Endothelial cell of umbilical vein (primary cell): ENCODE results near the gene ZNF597. TPM values are rescaled to one million over a fixed set of nuclear protein-coding genes. Genes with fewer than 3 reads are reported as not detected.

Experiments used
- BruUV-seq: library from RNA; stranded (reverse); fragments of 400-500 nt; replicated peaks from 2 replicates; lab custom pipeline; 2021; lab: Mats Ljungman, UMichigan
- CTCF ChIA-PET: fragments of 300-600, 350-600 bp; sonication (Branson Sonifier 250); formaldehyde crosslinking; loops from one replicate; lab custom pipeline; 2021; ENCODE audit warnings: antibody characterized with exemption, inconsistent platforms; lab: Charles Lee
- POLR2A ChIA-PET: fragments of 300-600, 350-600 bp; sonication (Branson Sonifier 250); formaldehyde crosslinking; loops from one replicate; lab custom pipeline; 2021; ENCODE audit warnings: antibody characterized with exemption, inconsistent platforms; lab: Charles Lee
- DNase-seq: peaks from one replicate; pipeline ENCODE4 v3.0.0-alpha.2; 2011; ENCODE audit warnings: low read depth, low spot score
- FAIRE-seq: peaks from 2 replicates; lab custom pipeline; 2011; peaks lifted over from hg19 to GRCh38; lab: Jason Lieb, UNC
- H2AFZ ChIP-seq: 2 replicates; pipeline ENCODE4 v1.6.0; 2012; ENCODE audit warnings: low read depth, low read length, control low read depth, inconsistent platforms
- H3K27ac ChIP-seq: 2 replicates; pipeline ENCODE4 v1.5.1; 2011; ENCODE audit warnings: low read depth, mild to moderate bottlenecking, control low read depth, low read length, moderate library complexity; ENCODE audit not compliant: insufficient read depth
- H3K27me3 ChIP-seq, 2 experiments: 2 replicates each; pipeline versions ENCODE4 v1.6.0 to v1.6.1; 2011; ENCODE audit warnings: low read length in 2 of 2, mixed read lengths in 1 of 2; ENCODE audit not compliant: control insufficient read depth in 2 of 2, insufficient read depth in 2 of 2
- H3K36me3 ChIP-seq, 2 experiments: 2 replicates in 1 of 2; 3 replicates in 1 of 2; pipeline ENCODE4 v1.5.1; 2011; ENCODE audit warnings: low read length in 2 of 2, mild to moderate bottlenecking in 1 of 2, moderate library complexity in 1 of 2; ENCODE audit not compliant: control insufficient read depth in 2 of 2, insufficient read depth in 2 of 2; ENCODE audit errors: extremely low read depth in 1 of 2
- H3K4me1 ChIP-seq: 3 replicates; pipeline ENCODE4 v1.5.1; 2011; ENCODE audit warnings: mild to moderate bottlenecking, low read length; ENCODE audit not compliant: control insufficient read depth, insufficient read depth; ENCODE audit errors: extremely low read depth
- H3K4me2 ChIP-seq: 2 replicates; pipeline ENCODE4 v1.6.1; 2011; ENCODE audit warnings: low read length, control low read depth, mixed read lengths; ENCODE audit not compliant: insufficient read depth
- H3K4me3 ChIP-seq, 3 experiments: fragments of 200-600 bp in 1 of 3; sonication (generic), shearing (Covaris generic) in 1 of 3; replicated peaks in 1 of 3; 2 replicates each; pipeline ENCODE4 v1.5.1; 2011 to 2016; ENCODE audit warnings: control low read depth in 3 of 3, low read length in 3 of 3, mild to moderate bottlenecking in 2 of 3, inconsistent platforms in 1 of 3, low read depth in 1 of 3, moderate library complexity in 1 of 3; ENCODE audit not compliant: insufficient read depth in 1 of 3
- H3K79me2 ChIP-seq: 2 replicates; pipeline ENCODE4 v1.6.0; 2012; ENCODE audit warnings: low read length, inconsistent platforms; ENCODE audit not compliant: control insufficient read depth, insufficient read depth
- H3K9ac ChIP-seq: replicated peaks from 2 replicates; pipeline ENCODE3; 2011; ENCODE audit warnings: low read length, control low read depth; ENCODE audit not compliant: insufficient read depth; ENCODE audit errors: extremely low read depth
- H3K9me1 ChIP-seq: replicated peaks from 3 replicates; pipeline ENCODE4 v1.6.0; 2011; ENCODE audit warnings: mild to moderate bottlenecking, low read length; ENCODE audit not compliant: control insufficient read depth, insufficient read depth; ENCODE audit errors: extremely low read depth
- H3K9me3 ChIP-seq: replicated peaks from 2 replicates; pipeline ENCODE4 v1.5.1; 2012; ENCODE audit warnings: low read length, inconsistent platforms; ENCODE audit not compliant: control insufficient read depth, insufficient read depth
- H4K20me1 ChIP-seq: replicated peaks from 2 replicates; pipeline ENCODE3; 2011; ENCODE audit warnings: mild to moderate bottlenecking, low read length; ENCODE audit not compliant: control insufficient read depth, insufficient read depth; ENCODE audit errors: extremely low read depth
- CTCF ChIP-seq, 2 donors: IDR thresholded peaks; 1 replicate in 1 of 2; 2 replicates in 1 of 2; pipeline ENCODE4 v1.5.1; 2011; ENCODE audit warnings: low read length in 2 of 2, mild to moderate bottlenecking in 2 of 2, moderate library complexity in 2 of 2, control low read depth in 1 of 2, inconsistent platforms in 1 of 2, low read depth in 1 of 2; ENCODE audit not compliant: insufficient read depth in 1 of 2; ENCODE audit errors: extremely low read depth in 1 of 2
- EZH2 ChIP-seq: IDR thresholded peaks from 2 replicates; pipeline ENCODE4 v1.6.1; 2012; ENCODE audit warnings: borderline replicate concordance, low read depth, mild to moderate bottlenecking, moderate library complexity, low read length, inconsistent platforms; ENCODE audit not compliant: severe bottlenecking
- FOS ChIP-seq: IDR thresholded peaks from 2 replicates; pipeline ENCODE4 v1.6.1; 2011; ENCODE audit warnings: mild to moderate bottlenecking, low read length, moderate library complexity, borderline replicate concordance; ENCODE audit not compliant: insufficient read depth
- GATA2 ChIP-seq: IDR thresholded peaks from 2 replicates; pipeline ENCODE4 v1.7.0; 2011; ENCODE audit warnings: low read depth, mild to moderate bottlenecking, moderate library complexity, mixed read lengths, low read length; ENCODE audit not compliant: insufficient read length, insufficient read depth
- JUN ChIP-seq: IDR thresholded peaks from 2 replicates; pipeline ENCODE4 v1.6.1; 2011; ENCODE audit warnings: borderline replicate concordance, low read depth; ENCODE audit not compliant: insufficient read length, insufficient read depth
- MAX ChIP-seq: IDR thresholded peaks from 2 replicates; pipeline ENCODE4 v1.6.1; 2011; ENCODE audit not compliant: insufficient read depth, insufficient read length
- MYC ChIP-seq: IDR thresholded peaks from one replicate; pipeline ENCODE4 v1.6.1; 2011; ENCODE audit warnings: mild to moderate bottlenecking, low read depth, low read length
- POLR2A ChIP-seq: IDR thresholded peaks from 2 replicates; pipeline ENCODE4 v1.6.1; 2012; ENCODE audit warnings: low read depth, mild to moderate bottlenecking, control low read depth, low read length
- POLR2AphosphoS5 ChIP-seq: IDR thresholded peaks from 2 replicates; pipeline ENCODE4 v1.6.1; 2012; ENCODE audit warnings: low read depth, mild to moderate bottlenecking, control low read depth, low read length, moderate library complexity; ENCODE audit not compliant: insufficient read depth
- dilution Hi-C: fragments of 300-500 bp; cut with MboI; formaldehyde crosslinking; loops from one replicate; pipeline ENCODE4 v1.15.0; 2019; ENCODE audit warnings: low sequenced_read_pairs; ENCODE audit not compliant: extremely low pct_ligation_motif_present
- intact Hi-C: fragments of 100-400 bp; cut with micrococcal nuclease; formaldehyde crosslinking; loops from one replicate; pipeline ENCODE4 v1.10.0; 2022
- polyA plus RNA-seq, 4 experiments: library from polyadenylated mRNA; depleted of rRNA in 3 of 4; stranded (reverse) in 3 of 4; unstranded in 1 of 4; fragments of >200 nt; gene quantifications; 2 replicates each; pipeline versions ENCODE4 v1.2.1 to v1.2.3, GENCODE V29; 2011 to 2012; ENCODE audit warnings: missing spikeins in 1 of 4
- total RNA-seq: library from RNA; stranded (reverse); gene quantifications from 2 replicates; pipeline ENCODE4 v1.2.3, GENCODE V29; 2021

Gene ZNF597
- total and polyA plus RNA-seq, 2 donors (not counting 3 experiments of a cell fraction or from before 2014, with no cell fraction given) = 0.75 to 1.4 TPM

- intact Hi-C loops (no loop called here), dilution Hi-C loops (no loop called here)
- Histone ChIP-seq H2AFZ (no peak overlapping the region), H3K27ac (no peak overlapping the region), H3K27me3 (no peaks in the 10 kb centered on the region), H3K4me3 (no peak overlapping the region), H3K9me3 (no peaks in the 10 kb centered on the region), H3K36me3 (peaks cover 0 to 43% of the 10 kb centered on the region in 2 experiments), H4K20me1 (no peaks in the 10 kb centered on the region), H3K9me1 (no peaks in the 10 kb centered on the region), H3K79me2 (no peaks in the 10 kb centered on the region), H3K4me1 (no peaks in the 10 kb centered on the region), H3K9ac (no peak overlapping the region), H3K4me2 (no peak overlapping the region)
- no TSS peak for BruUV-seq
- CTCF ChIA-PET = interaction anchor here (1.4 kb wide), 1 partner anchor 12 kb away, joined by 3 read pairs; no protein-coding TSS in a partner anchor
- POLR2A ChIA-PET = no interaction called here
- no peak for DNase-seq
- TF ChIP-seq FOS (no peak), POLR2AphosphoS5 (no peak), MAX (no peak), JUN (no peak)
- FAIRE-seq = no peak
Measured at GRCh38 chr16:3486506-3487215, 43.4 kb upstream of the ZNF597 start.

- Histone ChIP-seq H3K4me2 (no peak overlapping the region), H3K9me1 (no peaks in the 10 kb centered on the region), H3K79me2 (no peaks in the 10 kb centered on the region), H3K27me3 (no peaks in the 10 kb centered on the region), H3K9ac (no peak overlapping the region), H3K9me3 (no peaks in the 10 kb centered on the region), H3K4me3 (no peak overlapping the region), H4K20me1 (no peaks in the 10 kb centered on the region), H3K36me3 (peaks cover 0 to 43% of the 10 kb centered on the region in 2 experiments), H2AFZ (no peak overlapping the region), H3K4me1 (no peaks in the 10 kb centered on the region), H3K27ac (no peak overlapping the region)
- no TSS peak for BruUV-seq
- FAIRE-seq = no peak
- ChIA-PET POLR2A (no interaction called here), CTCF (interaction anchor here (0.8 to 1.4 kb wide), 2 partner anchors 13 to 15 kb away, joined by 3 read pairs; partner anchors contain the start of gene CLUAP1)
- intact Hi-C loops = no loop called here
- dilution Hi-C loops = no loop called here
- DNase-seq = no peak
- TF ChIP-seq EZH2 (no peak), MYC (no peak), POLR2AphosphoS5 (no peak), JUN (no peak), CTCF (IDR thresholded peaks at IDR 0.05; ENCODE audit: extremely low read depth in 1 of 2, insufficient read depth in 1 of 2, low read depth in 1 of 2, low read length in 2 of 2) (no peak), MAX (no peak), FOS (no peak), POLR2A (no peak), GATA2 (no peak)
Measured at GRCh38 chr16:3485821-3486505, 42.7 kb upstream of the ZNF597 start.
